ENCODE measurements around the gene MGAM2. TPM values are rescaled to one million over a fixed set of nuclear protein-coding genes. Genes with fewer than 3 reads are reported as not detected.

Gene MGAM2
- total RNA-seq, 1 experiment from 2014 or later: not detected

DNA sequence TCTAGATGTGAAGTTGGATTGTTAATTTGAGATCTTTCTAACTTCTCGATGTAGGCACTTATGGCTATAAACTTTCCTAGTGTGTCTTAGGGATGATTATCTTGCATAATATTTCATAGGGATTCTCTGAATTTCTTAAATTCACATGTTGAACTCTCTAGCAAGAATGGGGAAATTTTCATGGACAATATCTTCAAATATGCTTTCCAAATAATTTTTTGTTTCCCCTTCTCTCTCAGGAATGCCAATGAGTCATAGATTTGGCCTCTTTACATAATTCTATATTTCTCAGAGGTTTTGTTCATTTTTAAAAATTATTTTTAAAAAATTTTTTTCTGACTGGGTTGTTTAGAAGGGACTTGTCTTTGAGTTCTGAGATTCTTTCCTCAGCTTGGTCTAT is 68.9 kb downstream of the MGAM2 start:
- intact Hi-C loops (cut with micrococcal nuclease): loop anchor here (10.0 kb wide), 1 partner anchor 146 kb away; no protein-coding TSS in a partner anchor
- H3K4me1 Mint-ChIP-seq (ENCODE audit: insufficient read depth, unreplicated experiment): peaks cover 19% of the 10 kb centered on the region
- POLR2A ChIA-PET: no interaction called here

DNA sequence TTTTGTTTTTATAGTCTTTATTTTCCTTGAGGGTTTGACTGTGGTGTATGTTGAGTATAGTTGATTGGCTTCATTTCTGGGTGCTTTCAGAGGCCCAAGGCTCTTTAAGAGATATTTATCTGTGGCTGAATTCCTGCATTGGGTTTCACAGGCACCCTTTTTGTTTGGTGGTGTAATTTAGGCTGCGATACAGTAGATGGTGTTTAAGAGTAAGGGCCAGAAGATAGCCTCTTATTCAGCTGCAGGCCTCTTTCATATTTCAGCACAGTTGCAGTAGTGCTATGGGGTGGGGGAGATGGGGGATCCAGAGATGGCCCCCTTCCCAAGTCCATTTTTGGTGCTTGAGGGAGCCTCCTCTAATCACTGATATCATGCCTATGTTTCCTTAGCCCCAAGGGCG is 69.7 kb downstream of the MGAM2 start:
- BruUV-seq (replicated peaks): no TSS peak
- no peak overlapping the region for H3K27ac Mint-ChIP-seq (ENCODE audit: low read depth, unreplicated experiment)
- no peaks in the 10 kb centered on the region for H3K36me3 Mint-ChIP-seq (ENCODE audit: insufficient read depth, unreplicated experiment)
- no peaks in the 10 kb centered on the region for H3K9me3 Mint-ChIP-seq (ENCODE audit: unreplicated experiment)
- H3K27me3 Mint-ChIP-seq (ENCODE audit: insufficient read depth, unreplicated experiment): no peaks in the 10 kb centered on the region
- no peak for DNase-seq (ENCODE audit: unreplicated experiment)
- ChIA-PET POLR2A (no interaction called here), CTCF (interaction anchor here (1.0 to 3.4 kb wide), 2 partner anchors 9 to 205 kb away, joined by 4 to 32 read pairs; no protein-coding TSS in a partner anchor)
- TF ChIP-seq, protein P1, sequence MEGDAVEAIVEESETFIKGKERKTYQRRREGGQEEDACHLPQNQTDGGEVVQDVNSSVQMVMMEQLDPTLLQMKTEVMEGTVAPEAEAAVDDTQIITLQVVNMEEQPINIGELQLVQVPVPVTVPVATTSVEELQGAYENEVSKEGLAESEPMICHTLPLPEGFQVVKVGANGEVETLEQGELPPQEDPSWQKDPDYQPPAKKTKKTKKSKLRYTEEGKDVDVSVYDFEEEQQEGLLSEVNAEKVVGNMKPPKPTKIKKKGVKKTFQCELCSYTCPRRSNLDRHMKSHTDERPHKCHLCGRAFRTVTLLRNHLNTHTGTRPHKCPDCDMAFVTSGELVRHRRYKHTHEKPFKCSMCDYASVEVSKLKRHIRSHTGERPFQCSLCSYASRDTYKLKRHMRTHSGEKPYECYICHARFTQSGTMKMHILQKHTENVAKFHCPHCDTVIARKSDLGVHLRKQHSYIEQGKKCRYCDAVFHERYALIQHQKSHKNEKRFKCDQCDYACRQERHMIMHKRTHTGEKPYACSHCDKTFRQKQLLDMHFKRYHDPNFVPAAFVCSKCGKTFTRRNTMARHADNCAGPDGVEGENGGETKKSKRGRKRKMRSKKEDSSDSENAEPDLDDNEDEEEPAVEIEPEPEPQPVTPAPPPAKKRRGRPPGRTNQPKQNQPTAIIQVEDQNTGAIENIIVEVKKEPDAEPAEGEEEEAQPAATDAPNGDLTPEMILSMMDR (IDR thresholded peaks at IDR 0.05; ENCODE audit: unreplicated experiment): no peak
- no peak overlapping the region for H3K4me3 Mint-ChIP-seq (ENCODE audit: unreplicated experiment)
- intact Hi-C loops (cut with micrococcal nuclease): loop anchor here (10.0 kb wide), 1 partner anchor 146 kb away; no protein-coding TSS in a partner anchor
- peaks cover 18% of the 10 kb centered on the region for H3K4me1 Mint-ChIP-seq (ENCODE audit: insufficient read depth, unreplicated experiment)

More for the DNA sequence above, 68.9 kb downstream of the MGAM2 start:
- no peaks in the 10 kb centered on the region for H3K36me3 Mint-ChIP-seq (ENCODE audit: insufficient read depth, unreplicated experiment)
- no peak overlapping the region for H3K4me3 Mint-ChIP-seq (ENCODE audit: unreplicated experiment)
- H3K27me3 Mint-ChIP-seq (ENCODE audit: insufficient read depth, unreplicated experiment): no peaks in the 10 kb centered on the region
- no peak for DNase-seq (ENCODE audit: unreplicated experiment)
- no peaks in the 10 kb centered on the region for H3K9me3 Mint-ChIP-seq (ENCODE audit: unreplicated experiment)
- no peak overlapping the region for H3K27ac Mint-ChIP-seq (ENCODE audit: low read depth, unreplicated experiment)
- no TSS peak for BruUV-seq (replicated peaks)
- CTCF ChIA-PET: interaction anchor here (0.6 kb wide), 1 partner anchor 350 kb away, joined by 3 read pairs; no protein-coding TSS in a partner anchor
- TF ChIP-seq, protein P1 (IDR thresholded peaks at IDR 0.05; ENCODE audit: unreplicated experiment): no peak

DNA sequence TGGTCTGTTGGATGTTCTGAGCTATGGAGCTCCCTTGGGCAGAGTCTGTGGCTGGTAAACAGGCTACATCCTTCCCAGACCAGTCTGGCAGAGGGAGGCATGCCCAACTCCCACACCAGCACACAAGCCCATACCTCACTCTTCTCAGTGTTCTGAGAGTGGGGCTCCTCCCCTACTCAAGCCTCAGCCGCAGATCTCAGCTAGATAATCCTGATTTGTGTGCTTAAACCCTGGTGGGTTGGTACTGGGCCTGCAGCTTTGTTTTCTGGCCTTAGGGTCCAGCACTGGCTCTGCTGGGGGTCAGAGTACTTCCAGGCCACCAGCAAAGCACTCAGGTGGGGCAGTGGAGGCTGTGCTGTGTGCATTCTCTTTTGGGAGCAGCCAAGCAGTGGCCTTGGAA is 70.4 kb downstream of the MGAM2 start:
- intact Hi-C loops (cut with micrococcal nuclease): loop anchor here (10.0 kb wide), 1 partner anchor 147 kb away; no protein-coding TSS in a partner anchor
- TF ChIP-seq, protein P1 (IDR thresholded peaks at IDR 0.05; ENCODE audit: unreplicated experiment): no peak
- Mint-ChIP-seq H3K36me3 (ENCODE audit: insufficient read depth, unreplicated experiment) (no peaks in the 10 kb centered on the region), H3K4me3 (ENCODE audit: unreplicated experiment) (no peak overlapping the region), H3K9me3 (ENCODE audit: unreplicated experiment) (no peaks in the 10 kb centered on the region), H3K27ac (ENCODE audit: low read depth, unreplicated experiment) (no peak overlapping the region), H3K4me1 (ENCODE audit: insufficient read depth, unreplicated experiment) (peaks cover 10% of the 10 kb centered on the region), H3K27me3 (ENCODE audit: insufficient read depth, unreplicated experiment) (no peaks in the 10 kb centered on the region)
- ChIA-PET CTCF (interaction anchor here (0.7 to 3.4 kb wide), 4 partner anchors 10 to 206 kb away, joined by 3 to 32 read pairs (median 4); no protein-coding TSS in a partner anchor), POLR2A (no interaction called here)
- no peak for DNase-seq (ENCODE audit: unreplicated experiment)
- no TSS peak for BruUV-seq (replicated peaks)

DNA sequence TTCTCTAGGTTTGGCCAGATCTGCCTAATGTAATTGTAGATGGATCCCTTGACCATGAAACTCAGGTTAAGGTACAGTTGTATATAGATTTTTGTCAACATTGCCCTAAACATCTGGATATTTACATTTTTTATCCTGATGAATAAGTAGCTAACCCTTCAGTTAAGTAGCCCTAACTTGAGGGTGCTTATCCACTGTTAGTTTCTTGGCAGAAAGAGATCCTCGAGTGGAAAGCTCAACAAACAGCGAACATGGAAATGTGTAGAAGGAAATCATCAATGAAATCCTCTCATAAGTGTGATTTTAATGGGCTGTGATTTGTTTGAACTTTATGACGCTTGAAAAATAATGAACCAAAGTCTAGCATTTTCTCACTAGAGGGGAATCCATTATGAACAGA is 73.6 kb downstream of the MGAM2 start:
- TF ChIP-seq, protein P1 (IDR thresholded peaks at IDR 0.05; ENCODE audit: unreplicated experiment): no peak

More for the DNA sequence above, 73.6 kb downstream of the MGAM2 start:
- intact Hi-C loops (cut with micrococcal nuclease): loop anchor here (10.0 kb wide), 1 partner anchor 150 kb away; no protein-coding TSS in a partner anchor
- H3K36me3 Mint-ChIP-seq (ENCODE audit: insufficient read depth, unreplicated experiment): no peaks in the 10 kb centered on the region
- CTCF ChIA-PET: interaction anchor here (0.8 to 3.9 kb wide), 4 partner anchors 10 to 527 kb away, joined by 3 to 86 read pairs (median 6); partner anchors contain the start of gene TAS2R38
- no peaks in the 10 kb centered on the region for H3K9me3 Mint-ChIP-seq (ENCODE audit: unreplicated experiment)
- no peaks in the 10 kb centered on the region for H3K4me1 Mint-ChIP-seq (ENCODE audit: insufficient read depth, unreplicated experiment)
- no TSS peak for BruUV-seq (replicated peaks)
- DNase-seq (ENCODE audit: unreplicated experiment): no peak
- POLR2A ChIA-PET: no interaction called here
- no peak overlapping the region for H3K4me3 Mint-ChIP-seq (ENCODE audit: unreplicated experiment)
- H3K27me3 Mint-ChIP-seq (ENCODE audit: insufficient read depth, unreplicated experiment): no peaks in the 10 kb centered on the region
- H3K27ac Mint-ChIP-seq (ENCODE audit: low read depth, unreplicated experiment): no peak overlapping the region
